ENCODE data around the gene SNRPA.
"Not testable (repeated sequence)": the region's sequence is repeated elsewhere in the genome, so short reads cannot be mapped to it uniquely, and the experiment has no call there.

SNRPA gene

DNA sequence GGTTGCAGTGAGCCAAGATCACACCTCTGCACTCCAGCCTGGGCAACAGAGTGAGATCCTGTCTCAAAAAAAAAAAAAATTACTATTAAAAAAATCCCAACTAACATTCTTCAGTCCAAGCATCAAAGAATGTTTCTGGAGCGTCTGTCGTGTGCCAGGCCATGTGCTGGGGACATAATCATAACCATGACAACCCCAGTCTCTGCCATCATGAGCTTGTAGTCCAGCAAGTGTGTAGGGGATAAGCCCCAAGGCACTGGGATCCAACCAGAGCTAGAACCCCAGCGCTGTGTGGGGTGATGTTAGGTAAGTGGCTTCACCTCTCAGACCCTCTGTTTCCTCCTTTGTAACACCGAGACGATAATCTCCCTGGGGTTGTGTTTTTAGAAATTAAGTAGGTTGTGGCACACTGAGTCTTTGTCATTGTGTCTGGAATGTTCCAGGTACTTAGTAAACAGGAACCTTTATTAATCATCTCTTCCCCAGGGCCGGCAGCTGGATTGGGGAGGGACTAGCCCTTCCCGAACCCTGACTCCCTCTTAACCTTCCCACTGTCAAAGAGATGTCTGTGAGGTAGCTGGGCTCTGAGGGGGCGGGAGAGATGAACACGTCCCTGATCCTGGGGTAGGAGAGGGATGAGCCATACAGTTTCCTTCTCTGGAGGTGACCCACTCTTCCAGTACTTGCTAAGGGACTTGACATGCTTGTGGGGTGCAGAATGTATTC is 28.9 kb upstream of the SNRPA start:
- peak; percentile 4 for DNase-seq

DNA sequence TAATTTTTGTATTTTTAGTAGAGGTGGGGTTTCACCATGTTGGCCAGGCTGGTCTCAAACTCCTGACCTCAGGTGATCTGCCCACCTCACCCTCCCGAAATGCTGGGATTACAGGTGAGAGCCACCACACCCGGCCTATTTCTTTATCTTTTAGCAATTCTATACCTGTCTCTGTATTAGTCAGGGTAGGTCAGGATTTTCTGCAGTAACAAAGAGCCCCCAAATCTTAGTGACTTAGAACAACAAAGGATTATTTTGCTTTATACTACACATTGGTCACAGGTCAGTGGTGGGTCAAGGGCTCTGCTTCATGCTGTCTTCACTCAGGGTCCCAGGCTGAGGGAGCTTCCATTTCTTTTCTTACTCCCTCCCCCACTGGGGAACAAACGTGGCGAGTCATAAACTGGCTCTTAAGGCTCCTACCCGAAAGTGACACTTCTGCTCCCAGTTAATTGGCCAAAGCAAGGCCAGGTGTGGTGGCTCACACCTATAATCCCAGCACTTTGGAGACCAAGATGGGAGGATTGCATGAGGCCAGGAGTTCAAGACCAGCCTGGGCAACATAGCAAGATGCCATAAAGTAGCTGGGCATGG is 27.2 kb upstream of the SNRPA start:
- no peak for DNase-seq

DNA sequence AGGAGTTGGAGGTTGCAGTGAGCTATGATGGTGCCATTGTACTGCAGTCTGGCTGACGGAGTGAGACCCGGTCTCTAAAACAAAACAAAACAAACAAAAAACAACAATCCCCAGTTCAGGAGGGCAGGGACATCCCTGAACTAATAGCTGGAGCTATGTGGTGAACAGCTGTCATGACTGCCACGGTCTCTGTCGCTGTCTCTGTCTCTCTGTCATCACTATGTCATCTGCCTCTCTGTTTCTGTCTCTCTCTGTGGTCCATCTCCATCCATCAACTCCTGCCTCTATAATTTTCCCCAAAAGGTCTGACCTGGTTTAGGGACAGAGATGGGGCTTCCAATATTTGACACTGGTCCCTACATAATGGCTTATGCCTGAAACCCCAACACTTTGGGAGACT is 26.7 kb upstream of the SNRPA start:
- no peak for DNase-seq

- DNase-seq = no peak
Measured at GRCh38 chr19:40724855-40725254, 26.1 kb upstream of the SNRPA start.

DNA sequence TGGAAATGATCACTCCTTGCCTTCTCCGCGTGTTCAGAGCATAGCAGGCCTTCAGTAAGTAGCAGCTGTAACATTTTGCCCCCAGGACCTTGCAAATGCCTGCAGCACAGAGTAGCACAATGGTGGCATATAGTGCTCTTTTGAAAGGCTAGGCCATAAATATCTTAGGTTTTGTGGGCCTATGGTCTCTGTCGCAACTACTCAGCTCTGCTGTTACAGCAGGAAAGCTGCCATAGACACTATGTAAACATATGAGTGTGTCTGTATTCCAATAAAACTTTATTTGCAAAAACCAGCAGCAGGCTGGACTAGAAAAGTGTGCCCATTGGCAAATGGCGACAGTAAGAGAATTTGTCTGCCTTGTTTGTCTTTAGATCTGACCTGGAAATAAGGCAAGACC is 24.7 kb upstream of the SNRPA start:
- no peak for DNase-seq

DNA sequence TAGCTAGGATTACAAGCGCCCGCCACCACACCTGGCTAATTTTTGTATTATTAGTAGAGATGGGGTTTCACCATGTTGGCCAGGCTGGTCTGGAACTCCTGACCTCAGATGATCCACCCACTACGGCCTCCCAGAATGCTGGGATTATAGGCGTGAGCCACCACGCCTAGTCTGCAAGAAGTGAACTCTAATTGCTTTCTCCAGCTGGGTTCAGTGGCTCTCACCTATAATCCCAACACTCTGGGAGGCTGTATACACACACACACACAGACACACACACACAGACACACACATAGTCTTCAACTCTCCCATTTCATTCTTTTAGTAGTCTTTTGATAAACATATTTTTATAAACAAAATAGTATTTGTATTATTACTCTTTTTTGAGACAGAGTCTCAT is 20.9 kb upstream of the SNRPA start:
- DNase-seq = not testable (repeated sequence)

GRCh38 chr19:40732304-40732703 is 18.7 kb upstream of the SNRPA start:
- not testable (repeated sequence) for DNase-seq

DNA sequence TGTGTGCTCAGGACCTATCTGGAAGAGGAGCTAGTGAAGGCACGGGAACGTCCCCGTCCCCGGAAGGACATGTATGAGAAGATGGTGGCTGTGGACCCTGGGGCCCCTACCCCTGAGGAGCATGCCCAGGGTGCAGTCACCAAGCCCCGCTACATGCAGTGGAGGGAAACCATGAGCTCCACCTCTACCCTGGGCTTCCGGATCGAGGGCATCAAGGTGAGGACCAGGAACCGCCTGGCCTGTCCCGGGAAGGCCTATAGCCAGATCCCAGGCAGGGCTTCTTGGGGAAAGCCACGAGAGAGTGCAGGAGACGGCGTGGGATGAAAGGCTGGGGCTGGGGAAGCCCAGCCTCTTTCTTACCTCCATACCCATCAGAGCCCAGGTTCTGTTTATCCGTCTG is 17.9 kb upstream of the SNRPA start:
- no peak for DNase-seq

GRCh38 chr19:40735013-40735771 is 15.8 kb upstream of the SNRPA start:
- DNase-seq = no peak

DNA sequence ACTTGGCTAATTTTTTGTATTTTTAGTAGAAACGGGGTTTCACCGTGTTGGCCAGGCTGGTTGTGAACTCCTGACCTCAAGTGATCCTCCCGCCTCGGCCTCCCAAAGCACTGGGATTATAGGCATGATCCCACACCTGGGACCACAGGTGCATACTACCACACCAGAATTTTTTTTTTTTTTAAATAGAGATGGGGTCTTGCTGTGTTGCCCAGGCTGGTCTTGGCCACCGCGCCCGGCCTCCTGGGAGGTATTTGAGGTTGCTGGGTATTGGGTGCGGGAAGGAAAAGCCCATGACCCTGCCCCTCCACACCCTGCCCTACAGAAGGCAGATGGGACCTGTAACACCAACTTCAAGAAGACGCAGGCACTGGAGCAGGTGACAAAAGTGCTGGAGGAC is 14.3 kb upstream of the SNRPA start:
- DNase-seq = no peak

GRCh38 chr19:40737102-40737644 is 13.8 kb upstream of the SNRPA start:
- DNase-seq = no peak

GRCh38 chr19:40739030-40739839 is 11.8 kb upstream of the SNRPA start:
- DNase-seq = no peak

GRCh38 chr19:40739871-40740703 is 10.9 kb upstream of the SNRPA start:
- no peak for DNase-seq

DNA sequence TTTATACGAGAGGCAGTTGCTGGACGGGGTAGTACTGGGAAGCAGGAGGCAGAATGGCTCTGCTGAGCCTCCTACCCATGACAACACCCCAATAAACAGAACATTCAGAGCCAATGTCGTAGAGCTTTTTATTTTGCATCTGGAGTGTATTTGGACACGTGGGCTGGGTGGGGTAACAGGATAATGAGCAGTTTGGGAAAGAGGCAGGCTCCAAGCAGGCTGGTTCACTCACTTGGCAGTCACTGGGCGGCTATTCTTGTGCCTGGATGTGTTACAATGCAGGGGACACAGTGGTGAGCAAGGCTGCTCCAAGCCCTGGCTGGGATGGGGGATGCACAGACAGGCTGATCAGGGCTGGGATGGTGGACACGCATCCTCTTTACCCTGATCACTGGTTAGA is 10.3 kb upstream of the SNRPA start:
- no peak for DNase-seq

- DNase-seq = peak; percentile 2
Measured at GRCh38 chr19:40741527-40742390, 9.2 kb upstream of the SNRPA start.

DNA sequence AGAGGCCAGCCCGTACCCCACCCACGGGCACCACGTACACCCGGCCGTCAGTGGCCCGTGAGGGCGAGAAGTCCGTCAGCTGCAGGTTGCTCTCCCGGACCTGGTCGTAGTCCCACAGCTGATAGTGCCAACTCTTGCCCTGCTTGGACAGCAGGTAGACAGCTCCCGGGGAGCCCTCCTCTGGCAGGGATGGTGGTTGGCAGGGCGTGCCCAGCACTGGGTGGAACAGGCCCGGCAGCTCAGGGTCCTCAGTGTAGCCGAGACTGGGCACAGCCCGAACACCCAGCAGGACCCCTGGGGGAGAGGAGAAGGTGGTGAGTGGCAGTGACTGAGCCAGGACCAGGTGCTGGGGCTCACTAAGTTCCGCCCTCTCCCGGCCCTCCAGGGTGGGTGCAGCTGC is 8.5 kb upstream of the SNRPA start:
- DNase-seq = no peak

GRCh38 chr19:40742886-40743285 is 8.1 kb upstream of the SNRPA start:
- no peak for DNase-seq

DNA sequence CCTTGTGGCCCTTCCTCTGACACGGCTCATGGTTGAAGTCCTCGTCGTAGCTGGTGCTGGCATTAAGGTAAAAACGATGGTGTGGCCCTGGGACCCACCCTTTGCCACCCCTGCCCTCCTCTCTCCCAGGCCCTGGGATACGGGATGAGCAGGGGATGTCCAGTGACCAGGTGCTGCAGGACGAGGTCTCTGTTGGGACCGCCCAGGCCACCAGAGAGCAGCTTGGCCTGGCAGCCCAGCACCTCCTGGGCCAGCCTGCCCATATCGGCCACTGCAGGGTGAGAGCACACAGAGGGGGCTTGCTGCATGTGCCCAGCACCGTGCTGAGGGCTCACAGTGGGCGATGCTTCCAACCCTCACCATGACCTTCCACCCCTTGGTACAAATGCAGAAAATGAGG is 7.1 kb upstream of the SNRPA start:
- DNase-seq = no peak

DNA sequence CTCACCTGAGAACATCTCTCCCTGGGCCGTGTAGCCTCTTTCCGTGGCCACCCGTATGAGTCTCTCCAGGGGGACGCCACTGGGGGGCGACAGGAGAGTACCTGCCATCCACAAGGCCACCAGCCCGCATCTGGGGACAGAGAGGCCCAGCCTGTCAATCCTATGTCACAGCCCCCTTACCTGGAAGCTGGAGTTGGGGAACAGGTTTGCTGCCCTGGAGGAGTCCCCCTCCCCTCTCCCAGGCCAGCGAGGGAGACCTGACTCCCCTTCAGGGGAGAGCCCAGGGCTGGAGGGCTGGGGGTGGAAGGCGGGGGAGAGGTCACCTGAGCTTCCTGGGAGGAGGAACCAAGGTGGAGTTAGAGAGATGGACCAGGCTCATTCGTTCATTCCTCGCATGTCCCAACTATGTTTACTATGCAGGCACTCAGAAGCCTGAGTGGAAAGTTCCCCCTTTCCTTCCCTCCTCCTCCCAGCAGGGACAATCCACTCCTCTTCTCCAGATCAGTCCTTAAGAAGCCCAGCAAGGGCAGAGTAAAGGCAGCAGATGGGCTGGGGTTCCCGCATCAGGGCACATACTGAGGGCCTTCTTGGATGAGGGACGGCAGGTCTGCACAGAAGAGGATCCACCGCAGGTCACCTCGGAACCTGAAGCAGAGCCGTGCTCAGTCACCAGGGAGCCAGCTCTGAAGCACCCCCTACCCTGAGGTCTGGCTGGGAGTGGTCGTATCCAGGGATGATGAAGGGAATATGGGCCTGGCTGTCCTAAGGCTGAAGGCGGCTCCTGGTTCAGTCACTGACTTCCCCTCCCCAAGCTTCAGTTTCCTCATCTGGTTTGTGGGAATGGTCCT is 6.2 kb upstream of the SNRPA start:
- no peak for DNase-seq

DNA sequence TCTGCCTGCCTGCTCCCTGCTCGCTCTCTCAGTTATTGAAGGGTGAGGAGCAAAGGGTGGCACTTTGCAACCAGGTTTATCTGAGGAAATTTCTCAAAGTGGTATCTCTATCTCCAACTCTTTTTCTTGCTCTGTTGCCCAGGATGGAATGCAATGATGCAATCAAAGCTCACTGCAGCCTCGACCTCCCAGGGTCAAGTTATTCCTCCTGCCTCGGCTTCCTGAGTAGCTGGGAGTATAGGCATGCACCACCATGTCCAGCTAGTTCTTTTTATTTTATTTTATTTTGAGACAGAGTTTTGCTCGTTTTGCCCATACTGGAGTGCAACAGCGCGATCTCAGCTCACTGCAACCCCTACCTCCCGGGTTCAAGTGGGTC is 5.6 kb upstream of the SNRPA start:
- peak; percentile 37 for DNase-seq
